ENCODE measurements around the gene STK32C.

- no peak for TF ChIP-seq EZH2 (IDR thresholded peaks at IDR 0.05)
- TF ChIP-seq POLR2AphosphoS5 (IDR thresholded peaks at IDR 0.05; ENCODE audit: borderline replicate concordance, low read depth, low read length), result no peak
Observed at GRCh38 chr10:132274581-132274980, 33.2 kb downstream of the STK32C start.

Data from SK-N-MC (cell line).